HG03558 (cell line): ENCODE data around the gene FAM151B.
"Not testable (repeated sequence)": the region's sequence is repeated elsewhere in the genome, so short reads cannot be mapped to it uniquely, and the experiment has no call there.

Experiments used
- ATAC-seq: cut with Tn5 transposase; IDR thresholded peaks from one replicate; pipeline ENCODE4 v1.9.1; 2021; ENCODE audit warnings: moderate number of reproducible peaks; ENCODE audit not compliant: unreplicated experiment; ENCODE audit errors: extremely low read depth

The FAM151B gene

GRCh38 chr5:80579050-80579449 lies 91.2 kb downstream of the FAM151B start:
- ATAC-seq, result no peak

GRCh38 chr5:80580291-80580690 lies 92.4 kb downstream of the FAM151B start:
- ATAC-seq, result not testable (repeated sequence)

- ATAC-seq, result no peak
Observed at GRCh38 chr5:80584770-80585169, 96.9 kb downstream of the FAM151B start.

- no peak for ATAC-seq
Observed at GRCh38 chr5:80588858-80589540, 101.1 kb downstream of the FAM151B start.

- ATAC-seq, result no peak
Observed at GRCh38 chr5:80590766-80591165, 102.9 kb downstream of the FAM151B start.

GRCh38 chr5:80591352-80591751 lies 103.5 kb downstream of the FAM151B start:
- ATAC-seq, result no peak

- no peak for ATAC-seq
Observed at GRCh38 chr5:80592105-80592504, 104.2 kb downstream of the FAM151B start.
